Measurements from ENCODE around the gene PPP1R27.

- TF ChIP-seq EZH2 (IDR thresholded peaks at IDR 0.05): no peak
- no peak for TF ChIP-seq POLR2AphosphoS5 (IDR thresholded peaks at IDR 0.05; ENCODE audit: borderline replicate concordance, low read depth, low read length)
- no peak for TF ChIP-seq FOXP2 (optimal IDR thresholded peaks at IDR 0.05; ENCODE audit: control extremely low read depth, extremely low read length, insufficient read depth)
Measured at GRCh38 chr17:81831957-81832607, 2.8 kb downstream of the PPP1R27 start.

Data from SK-N-MC (cell line).